GM12875 (cell line): ENCODE data around the gene SETD3.
A peak's percentile ranks its signal among the peaks of the same experiment; 100 is the strongest.

Source experiments
- H3K4me3 ChIP-seq: one replicate; pipeline ENCODE4 v1.5.1; 2011; ENCODE audit warnings: low read depth, low read length, control low read depth
- TF ChIP-seq, protein P1 (sequence below): IDR thresholded peaks from 2 replicates; pipeline ENCODE4 v1.5.1; 2011; ENCODE audit warnings: low read depth, mild to moderate bottlenecking, control low read depth, inconsistent platforms, low read length, moderate library complexity, borderline replicate concordance; ENCODE audit not compliant: insufficient read depth

The SETD3 gene

DNA sequence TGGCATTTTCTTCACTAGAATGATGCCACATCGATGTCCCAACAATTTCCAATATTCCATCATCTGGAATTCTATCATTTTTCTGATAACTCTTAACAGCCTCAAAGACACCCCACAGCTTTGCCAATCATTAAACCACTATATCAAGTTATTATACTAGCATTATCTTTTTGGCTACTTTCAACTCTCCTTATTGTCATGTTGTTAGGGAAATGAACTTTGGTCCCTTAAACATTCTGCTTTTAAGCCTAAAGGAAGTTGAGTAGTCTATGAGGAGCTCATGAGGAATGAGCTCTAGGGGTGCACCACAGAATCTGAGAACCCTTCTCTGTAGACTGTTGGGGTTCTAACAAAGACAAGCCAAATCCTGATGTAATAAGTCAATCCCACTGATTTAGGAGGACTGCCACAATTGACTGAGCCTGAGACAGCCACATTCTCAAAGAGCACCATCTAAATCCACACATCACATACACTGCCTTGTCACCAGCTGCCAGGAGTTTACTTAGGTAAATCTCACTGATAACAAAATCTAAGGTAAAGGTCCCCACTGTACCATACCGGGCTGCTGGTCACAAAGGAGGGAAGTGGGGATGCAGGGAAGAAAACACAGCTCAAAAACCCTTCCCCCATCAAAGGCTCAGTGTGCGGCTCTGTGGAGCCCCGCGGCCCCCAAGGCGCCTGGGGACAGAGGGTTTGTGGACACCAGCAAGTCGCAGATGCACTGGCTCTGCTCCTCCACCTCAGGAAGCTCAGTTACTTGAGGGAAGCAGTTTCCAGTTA is 58.2 kb downstream of the SETD3 start:
- no peak overlapping the region for H3K4me3 ChIP-seq

GRCh38 chr14:99420711-99421110 is 59.9 kb downstream of the SETD3 start:
- TF ChIP-seq, protein P1, sequence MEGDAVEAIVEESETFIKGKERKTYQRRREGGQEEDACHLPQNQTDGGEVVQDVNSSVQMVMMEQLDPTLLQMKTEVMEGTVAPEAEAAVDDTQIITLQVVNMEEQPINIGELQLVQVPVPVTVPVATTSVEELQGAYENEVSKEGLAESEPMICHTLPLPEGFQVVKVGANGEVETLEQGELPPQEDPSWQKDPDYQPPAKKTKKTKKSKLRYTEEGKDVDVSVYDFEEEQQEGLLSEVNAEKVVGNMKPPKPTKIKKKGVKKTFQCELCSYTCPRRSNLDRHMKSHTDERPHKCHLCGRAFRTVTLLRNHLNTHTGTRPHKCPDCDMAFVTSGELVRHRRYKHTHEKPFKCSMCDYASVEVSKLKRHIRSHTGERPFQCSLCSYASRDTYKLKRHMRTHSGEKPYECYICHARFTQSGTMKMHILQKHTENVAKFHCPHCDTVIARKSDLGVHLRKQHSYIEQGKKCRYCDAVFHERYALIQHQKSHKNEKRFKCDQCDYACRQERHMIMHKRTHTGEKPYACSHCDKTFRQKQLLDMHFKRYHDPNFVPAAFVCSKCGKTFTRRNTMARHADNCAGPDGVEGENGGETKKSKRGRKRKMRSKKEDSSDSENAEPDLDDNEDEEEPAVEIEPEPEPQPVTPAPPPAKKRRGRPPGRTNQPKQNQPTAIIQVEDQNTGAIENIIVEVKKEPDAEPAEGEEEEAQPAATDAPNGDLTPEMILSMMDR: no peak
- H3K4me3 ChIP-seq: no peak overlapping the region

More for the DNA sequence above, 58.2 kb downstream of the SETD3 start:
- TF ChIP-seq, protein P1: no peak

DNA sequence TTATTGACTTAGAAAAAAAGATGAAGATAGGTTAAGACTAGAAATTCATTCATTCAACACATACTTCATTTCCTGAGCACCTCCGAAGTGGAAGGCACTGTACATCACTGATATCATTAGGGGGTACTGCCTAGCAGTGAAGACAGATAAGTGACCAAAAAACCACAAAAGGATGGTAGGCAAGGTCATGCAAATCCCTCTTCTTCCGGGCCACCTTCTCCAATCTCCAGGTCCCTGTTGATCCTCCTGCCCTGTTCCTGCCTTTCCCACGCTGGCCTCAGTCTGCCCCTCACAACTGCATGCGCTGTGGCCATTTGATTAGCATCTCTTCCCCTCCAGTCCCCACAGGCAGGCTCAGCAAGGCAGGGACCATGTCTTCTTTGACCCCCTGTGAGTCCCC is 60.8 kb downstream of the SETD3 start:
- TF ChIP-seq, protein P1: no peak
- no peak overlapping the region for H3K4me3 ChIP-seq

DNA sequence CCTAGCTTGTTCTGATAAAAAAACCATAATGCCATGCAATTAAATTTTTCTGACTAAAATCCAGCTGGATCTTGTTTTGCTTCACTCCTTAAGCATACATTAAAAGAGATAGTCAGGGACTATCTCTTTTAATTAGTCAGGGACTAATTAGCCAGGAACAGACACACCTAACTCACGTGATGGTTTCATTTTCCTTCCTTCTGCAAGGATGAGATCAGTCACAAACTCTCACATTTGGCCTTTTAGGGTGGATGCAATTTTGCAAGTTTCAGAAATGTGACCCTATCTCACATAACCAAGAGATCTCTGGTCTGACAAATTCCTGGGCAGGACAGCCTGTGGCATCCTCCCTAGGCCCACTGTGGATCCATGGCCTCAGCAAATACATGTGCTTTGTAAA is 62.4 kb downstream of the SETD3 start:
- TF ChIP-seq, protein P1: no peak
- no peak overlapping the region for H3K4me3 ChIP-seq

- TF ChIP-seq, protein P1: no peak
- H3K4me3 ChIP-seq: no peak overlapping the region
These were observed 63.8 kb downstream of the SETD3 start for GRCh38 chr14:99416909-99417308.

GRCh38 chr14:99415496-99416281 is 65.0 kb downstream of the SETD3 start:
- no peak overlapping the region for H3K4me3 ChIP-seq
- TF ChIP-seq, protein P1: peak; percentile 64; the same call in 1 of the 2 replicates

GRCh38 chr14:99413911-99414310 is 66.7 kb downstream of the SETD3 start:
- no peak overlapping the region for H3K4me3 ChIP-seq
- TF ChIP-seq, protein P1: no peak
